NCI-H2171 (cell line): ENCODE results near the gene APLF.
A peak's percentile ranks its signal among the peaks of the same experiment; 100 is the strongest.
"Not testable (repeated sequence)": the region's sequence is repeated elsewhere in the genome, so short reads cannot be mapped to it uniquely, and the experiment has no call there.

Source experiments
- DNase-seq: peaks from one replicate; lab custom pipeline; 2025; lab: John Stamatoyannopoulos, UW

Gene APLF

DNA sequence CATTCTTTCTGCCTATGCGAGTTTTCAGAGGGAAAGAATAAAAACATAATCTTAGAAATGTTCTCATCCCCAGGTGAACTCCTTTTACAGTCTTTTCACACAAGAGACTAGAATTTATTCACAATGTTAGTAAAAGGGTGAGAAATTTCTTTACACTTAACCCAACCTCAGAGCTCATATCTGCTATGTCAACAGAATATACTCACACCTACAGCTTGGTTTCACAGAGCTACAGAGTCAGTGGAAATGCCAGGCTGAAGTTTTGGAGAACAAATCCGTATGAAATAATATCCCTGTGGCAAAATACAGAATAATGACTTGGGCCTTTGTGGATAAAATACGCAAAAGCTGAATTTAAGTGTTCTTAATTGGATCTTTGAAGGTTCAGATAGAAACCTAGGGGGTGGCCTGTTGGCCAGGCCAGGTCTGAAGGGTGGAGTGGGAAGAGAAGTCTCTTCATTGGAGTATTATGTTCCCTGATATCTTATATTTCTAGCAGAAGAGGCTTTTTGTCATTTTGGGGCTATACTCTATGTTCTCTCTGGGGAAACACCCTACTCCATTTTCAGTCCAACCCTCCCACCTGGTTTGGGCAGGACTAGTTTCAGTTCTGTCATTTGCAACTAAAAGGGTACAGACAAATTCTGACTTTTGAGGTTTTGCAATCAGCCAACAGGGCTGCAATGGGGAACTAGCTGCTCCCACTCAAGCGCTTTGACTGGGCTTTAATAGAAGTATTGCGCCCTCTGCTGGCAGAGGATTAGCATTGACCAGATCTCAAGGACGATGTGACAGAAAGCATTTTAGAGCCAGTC is 26.0 kb upstream of the APLF start:
- DNase-seq, result peak; percentile 76

DNA sequence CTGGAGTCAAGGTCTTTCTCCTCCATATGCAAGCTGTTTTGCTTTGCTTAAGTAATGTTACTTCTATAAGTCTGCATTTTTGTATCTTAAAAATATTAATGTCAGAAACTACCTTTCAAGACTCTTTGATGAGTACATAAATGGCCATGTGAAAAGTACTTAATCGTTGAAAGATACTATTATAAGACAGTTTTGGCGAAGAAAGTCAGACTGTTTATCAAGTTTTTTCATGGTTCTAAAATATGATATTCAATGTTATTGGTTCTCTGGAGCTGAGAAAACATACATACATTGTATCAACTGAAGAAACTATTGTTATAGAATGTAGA is 25.4 kb upstream of the APLF start:
- no peak for DNase-seq

DNA sequence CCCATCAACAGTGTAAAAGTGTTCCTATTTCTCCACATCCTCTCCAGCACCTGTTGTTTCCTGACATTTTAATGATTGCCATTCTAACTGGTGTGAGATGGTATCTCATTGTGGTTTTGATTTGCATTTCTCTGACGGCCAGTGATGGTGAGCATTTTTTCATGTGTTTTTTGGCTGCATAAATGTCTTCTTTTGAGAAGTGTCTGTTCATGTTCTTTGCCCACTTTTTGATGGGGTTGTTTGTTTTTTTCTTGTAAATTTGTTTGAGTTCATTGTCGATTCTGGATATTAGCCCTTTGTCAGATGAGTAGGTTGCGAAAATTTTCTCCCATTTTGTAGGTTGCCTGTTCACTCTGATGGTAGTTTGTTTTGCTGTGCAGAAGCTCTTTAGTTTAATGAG is 21.0 kb upstream of the APLF start:
- not testable (repeated sequence) for DNase-seq

DNA sequence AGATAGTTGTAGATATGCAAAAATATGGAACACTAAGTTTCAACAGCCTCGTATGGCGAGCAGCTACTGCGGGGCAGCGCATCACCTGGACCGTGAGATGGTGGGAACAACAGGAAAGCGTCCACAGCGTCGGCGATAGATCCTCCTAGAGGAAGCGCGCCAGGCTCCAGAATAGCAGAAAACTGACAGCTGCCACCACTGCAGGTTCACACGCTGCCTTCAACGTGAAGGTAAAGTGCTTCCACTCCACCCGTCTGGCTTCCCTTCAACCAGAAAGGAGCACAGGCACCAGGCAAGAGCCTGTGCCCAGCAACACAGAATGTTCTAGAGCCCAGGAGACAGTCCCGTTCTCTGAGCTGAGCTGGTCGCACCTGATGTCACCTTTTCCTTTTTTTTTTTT is 20.3 kb upstream of the APLF start:
- no peak for DNase-seq

DNA sequence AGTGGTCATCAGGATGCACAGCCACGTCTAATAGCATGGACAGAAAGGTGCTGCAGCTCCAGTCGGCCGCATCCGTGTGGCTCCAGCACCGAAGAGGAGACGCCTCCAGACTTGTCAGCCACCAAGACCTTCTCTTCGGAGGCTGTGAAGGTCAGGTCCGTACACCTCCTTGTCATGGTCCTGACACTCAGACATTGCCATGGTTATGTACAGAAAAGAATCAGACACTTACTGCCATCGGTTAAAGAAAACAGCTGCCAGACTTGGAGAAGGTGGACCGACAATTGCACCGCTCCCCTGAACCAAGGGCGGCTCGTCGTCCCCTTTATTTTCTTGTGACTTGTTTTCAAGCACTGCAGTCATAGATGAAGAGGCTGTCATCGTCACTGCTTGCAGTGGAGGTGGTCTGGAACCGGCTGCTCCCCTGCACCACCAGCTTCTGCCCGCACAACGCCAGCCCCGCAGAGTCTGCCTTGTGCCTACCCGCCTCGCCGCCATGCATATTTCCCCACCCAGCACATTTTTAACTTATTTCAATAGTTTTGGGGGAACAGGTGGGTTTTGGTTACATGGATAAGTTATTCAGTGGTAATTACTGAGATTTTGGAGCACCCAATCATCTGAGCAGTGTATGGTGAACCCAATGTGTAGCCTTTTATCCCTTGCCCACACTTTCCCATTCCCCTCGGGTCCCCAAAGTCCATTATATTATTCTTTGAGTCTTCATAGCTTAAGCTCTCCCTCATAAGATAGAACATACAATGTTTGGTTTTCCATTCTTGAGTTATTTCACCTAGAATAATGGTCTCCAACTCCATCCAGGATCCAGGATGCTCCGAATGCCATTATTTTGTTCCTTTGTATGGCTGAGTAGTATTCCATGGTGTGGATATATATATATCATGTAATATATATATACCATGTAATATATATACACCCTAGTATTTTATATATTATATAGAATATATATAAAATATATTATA is 18.4 kb upstream of the APLF start:
- DNase-seq, result no peak

DNA sequence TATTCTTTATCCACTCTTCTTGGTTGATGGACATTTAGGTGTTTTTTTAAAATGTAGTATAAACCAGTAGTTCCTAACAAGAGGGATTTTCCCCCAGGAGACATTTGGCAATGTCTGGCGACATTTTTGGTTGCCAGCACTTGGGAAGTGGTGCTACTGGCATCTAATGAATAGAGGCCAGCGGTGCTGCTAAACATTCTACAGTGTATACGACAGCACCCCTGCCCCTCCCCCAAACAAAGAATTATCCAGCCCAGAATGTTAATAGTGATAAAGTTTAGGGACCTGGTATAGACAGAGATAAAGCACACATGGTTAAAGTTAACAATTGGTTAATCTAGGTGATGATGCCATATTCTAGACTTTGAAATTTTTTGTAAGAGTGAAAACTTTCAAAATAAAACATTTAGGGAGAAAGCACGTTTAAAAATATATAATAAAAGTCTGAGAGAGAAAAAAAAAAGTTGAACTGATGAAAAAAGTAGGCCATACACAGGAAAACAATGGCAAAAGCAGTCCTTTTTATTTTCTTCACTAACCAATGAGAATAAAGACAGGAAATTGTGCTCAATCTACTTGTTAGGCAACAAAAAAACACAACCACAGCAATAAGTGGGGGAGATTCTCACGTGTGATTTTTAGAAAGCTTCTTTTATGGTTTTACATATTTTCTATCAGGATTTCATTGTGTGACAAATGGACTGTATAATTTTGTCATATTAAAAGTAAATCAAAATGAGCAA is 15.1 kb upstream of the APLF start:
- DNase-seq, result no peak

DNA sequence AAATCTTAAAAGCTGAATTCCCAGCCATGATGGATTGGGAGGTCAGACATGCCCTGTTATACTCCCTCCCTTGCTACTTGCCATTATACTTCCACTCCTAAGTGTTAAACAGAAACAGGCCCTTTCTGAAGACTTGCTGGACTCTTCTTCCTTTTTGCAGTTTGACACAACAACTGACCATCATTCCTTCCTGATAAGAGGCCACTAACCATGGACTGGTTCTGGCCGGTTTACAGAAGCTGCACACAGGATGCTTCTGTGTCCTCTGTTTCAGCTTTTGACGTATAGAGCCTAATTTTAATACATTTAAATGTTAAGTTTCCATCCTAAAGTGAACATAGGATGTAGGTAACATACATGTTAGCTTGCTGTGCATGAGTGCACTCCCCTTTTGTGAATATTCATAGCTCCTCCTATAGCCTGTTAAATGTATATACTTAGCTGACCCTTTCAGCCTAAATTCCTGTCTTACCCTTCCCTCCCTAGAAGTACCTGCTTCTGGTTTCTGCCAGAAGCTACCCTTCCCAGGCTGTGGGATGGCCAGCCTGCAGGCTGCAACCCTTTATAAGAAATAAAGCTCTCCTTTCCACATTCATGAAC is 13.5 kb upstream of the APLF start:
- no peak for DNase-seq

DNA sequence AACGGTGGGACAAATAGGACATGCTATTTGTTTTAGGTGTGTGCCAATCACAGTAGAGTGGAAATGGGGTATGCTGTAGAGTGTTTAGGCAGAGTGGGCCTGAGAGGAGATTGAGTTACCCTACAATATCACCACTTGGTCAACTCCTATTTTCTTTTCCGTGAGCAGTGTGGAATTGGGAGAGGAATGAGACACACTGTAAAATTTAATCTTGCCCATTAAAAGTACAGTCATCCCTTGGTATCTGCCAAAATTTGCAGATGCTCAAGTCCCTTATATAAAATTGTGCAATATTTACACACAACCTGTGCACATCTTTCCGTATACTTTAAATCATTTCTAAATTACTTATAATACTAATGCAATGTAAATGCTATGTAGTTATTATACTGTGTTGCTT is 12.7 kb upstream of the APLF start:
- DNase-seq, result no peak

DNA sequence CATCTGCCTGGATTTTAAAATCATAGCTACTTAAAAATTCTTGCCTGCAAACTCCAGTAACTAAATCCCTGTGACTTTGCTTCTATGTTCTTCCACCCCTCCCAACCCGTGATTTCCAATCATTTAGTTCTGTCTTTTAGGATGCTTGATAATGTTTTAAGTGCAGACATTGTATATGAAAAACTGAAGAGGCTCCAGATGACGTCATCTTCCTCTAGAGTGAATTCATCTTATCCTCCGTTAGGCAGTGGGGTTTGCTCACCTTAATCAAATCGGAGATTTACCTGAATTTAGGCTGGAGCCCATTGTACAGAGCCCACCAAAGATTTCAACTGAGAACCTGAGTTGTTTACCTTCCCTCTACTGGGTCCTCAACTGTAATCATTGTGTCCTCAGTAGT is 11.2 kb upstream of the APLF start:
- DNase-seq, result no peak

DNA sequence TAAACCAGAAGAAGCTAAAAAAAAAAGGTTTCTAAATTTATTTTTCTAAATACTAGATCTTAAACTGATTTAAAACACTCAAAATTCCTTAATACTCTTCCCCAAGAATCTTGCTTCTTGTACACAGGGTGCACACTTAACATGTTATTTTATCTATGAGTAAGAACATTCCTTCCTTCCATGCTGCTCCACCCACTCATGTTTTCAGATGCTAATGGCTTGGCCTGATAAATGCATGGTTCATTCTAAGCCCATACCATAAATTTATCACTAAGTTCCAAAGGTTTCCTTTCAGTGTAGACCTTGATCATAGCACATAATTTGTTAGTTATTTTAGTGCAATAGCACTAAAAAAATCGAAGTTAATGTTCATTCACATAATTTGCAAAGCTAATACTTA is 8.4 kb upstream of the APLF start:
- DNase-seq, result no peak

DNA sequence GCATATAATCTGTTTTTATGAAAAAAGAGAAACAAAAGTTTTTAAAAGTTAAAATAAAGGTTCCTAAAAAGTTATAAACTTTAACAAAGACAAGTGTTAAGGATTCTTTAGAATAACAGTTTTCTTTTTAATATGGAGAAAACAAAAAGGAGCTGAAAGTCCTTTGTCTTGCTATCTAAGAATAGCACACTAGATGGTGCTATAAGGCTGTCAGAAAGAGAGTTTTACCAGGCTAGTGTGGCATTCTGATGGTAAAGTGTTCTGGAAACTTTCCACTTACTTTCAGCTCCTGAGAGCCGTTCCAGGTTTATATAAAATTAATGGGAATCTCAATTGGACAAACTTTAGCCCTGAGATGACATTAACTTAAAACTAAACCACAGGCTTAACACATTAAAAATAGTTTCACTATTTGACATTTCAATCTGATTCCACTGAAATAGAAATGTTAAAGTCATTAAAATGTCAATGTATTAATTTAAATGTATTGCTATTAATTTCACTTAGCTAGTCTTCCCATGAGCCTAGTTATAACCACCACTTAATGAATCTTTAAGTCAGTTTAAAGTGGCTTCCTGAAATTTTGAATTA is 4.0 kb upstream of the APLF start:
- DNase-seq, result peak; percentile 10

DNA sequence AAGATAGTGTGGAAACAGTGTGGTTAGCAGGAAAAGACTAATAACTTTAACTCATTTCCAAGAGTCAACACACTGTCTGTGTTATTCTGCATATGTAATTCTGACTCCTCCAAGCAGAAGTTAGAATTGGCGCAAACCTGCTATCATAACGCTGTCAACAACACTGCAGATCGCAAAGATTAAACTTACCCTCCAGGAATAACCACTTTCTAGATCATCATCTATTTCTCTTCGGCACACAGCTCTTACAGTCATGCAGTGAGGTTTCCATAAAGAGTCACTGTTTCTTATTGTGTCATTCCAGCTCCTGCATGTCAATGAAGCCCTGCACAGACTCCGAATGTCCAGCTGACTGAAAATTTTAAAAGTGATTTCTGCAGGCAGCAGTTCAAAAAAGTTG is 2.7 kb upstream of the APLF start:
- no peak for DNase-seq

DNA sequence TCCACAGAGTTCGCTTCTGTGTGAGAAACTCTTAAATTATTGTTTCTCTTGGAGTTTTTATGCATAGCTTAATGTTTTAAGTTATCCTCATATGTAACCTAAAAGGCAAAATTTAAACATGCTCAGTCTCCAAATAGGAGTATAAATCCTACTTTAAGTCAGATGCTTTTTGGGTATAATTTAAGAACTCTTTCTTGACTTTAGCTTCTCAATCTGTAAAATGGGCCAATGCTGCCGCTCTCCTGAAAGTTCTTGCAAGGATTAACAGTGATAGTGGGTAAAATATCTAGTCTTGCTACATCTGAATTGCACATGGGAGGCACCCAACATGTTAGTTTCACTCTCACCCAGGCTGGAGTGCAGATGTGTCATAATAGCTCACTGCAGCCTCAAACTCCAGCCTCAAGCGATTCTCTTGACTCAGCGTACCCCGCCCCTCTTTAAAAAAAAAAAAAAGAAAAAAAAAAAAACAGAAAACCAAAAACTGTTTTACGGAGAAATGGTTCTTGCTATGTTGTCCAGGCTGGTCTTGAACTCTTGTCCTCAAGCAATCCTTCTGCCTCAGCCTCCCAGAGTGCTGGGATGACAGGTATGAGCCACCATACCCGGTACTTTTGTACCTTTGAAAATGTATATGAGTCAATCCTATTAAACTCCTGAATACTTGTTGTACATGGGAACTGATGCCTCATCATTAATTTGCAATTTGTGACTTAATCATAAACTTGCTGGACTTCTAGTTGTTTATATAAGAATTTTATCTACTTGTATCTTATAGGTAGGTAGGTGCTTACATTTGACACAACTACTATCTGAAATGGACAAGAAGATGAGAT is 2.1 kb upstream of the APLF start:
- no peak for DNase-seq

DNA sequence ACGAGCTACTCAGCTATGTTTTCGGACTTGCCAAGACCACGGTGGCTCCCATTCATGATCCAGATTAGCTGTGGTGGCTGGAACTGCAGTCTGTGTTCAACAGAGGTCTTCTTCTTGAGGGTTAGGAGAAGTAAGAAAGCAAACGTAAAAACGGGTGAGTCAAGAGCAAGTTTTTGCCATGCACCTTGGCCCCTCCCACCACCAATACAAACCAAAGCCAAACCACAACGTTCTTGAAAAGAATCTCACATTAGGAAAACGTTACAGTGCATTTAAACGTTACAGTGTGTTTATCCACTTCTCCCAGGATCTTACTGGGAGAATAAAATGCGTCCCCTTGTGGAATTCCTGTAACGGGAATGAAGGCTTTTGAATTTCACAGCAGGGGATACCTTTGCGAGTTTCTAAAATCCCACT is 1.0 kb upstream of the APLF start:
- DNase-seq, result no peak

DNA sequence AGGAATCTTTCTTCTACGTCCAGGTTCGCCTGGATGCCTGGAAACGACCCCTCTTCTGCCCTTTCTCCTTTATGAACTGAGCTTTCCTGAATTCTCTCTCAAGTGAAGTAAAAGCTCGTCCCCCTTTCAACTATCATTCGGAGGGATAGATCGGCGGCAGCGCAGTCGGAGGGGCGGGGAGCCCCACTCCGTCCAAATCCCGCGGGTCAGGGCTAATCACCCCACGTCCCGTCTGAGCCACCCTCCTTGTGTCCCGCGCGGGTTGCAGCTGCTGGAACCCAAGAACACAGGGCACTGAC is 658 bp upstream of the APLF start:
- no peak for DNase-seq

DNA sequence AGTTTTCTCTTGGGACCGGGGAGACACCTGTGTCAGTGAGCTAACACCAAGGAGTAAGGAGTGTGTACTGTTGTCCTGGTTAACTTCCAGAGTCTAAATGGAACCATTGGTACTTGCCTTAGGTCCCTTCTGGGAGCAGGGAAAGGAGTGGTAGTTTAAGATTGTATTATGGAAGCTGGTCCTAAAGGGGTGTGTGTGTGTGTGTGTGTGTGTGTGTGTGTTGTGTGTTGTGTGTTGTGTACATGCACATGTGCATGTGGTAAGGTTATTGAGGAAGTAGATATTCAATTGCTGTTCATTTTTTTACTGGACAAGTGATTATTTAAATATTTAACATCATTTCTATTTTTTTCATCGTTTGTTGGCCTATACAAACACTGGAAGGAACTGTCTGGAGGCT is 1.4 kb downstream of the APLF start:
- DNase-seq, result no peak

DNA sequence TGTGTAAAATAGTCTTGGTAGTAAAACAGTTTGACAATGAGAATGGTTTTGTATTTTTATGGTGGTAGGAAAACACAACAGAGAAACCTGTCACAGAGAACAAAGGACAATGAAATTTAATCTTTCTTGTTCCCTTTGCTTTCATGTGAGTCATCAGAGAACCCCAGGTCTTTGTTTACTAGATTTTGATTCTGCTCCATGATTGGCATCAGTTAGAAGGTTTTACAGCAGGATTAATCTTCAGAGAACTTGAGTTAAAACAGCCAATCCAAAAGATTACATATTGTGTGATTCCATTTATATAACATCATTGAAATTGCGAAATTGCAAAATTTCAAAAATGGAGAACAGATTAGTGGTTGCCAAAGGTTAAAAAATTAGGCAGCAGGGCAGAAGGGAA is 2.5 kb downstream of the APLF start:
- no peak for DNase-seq

DNA sequence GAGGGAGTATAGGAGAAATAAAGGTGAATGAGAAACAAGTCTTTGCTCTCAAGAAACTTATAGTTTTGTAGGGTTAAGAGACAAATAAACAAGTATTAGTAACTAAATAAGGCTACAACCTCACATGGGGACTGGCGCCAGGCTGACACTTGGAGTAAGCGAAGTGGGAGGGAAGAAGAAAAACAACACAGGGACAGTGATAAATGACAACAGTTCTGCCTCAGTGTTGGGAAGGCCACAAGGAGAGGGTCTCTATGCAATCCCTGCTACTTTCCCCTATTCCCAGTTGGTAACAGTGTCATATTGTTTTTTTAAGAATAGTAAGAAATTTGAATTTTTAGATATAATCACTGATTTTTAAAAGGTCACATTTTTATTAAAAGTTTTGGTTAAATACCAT is 4.0 kb downstream of the APLF start:
- DNase-seq, result no peak

DNA sequence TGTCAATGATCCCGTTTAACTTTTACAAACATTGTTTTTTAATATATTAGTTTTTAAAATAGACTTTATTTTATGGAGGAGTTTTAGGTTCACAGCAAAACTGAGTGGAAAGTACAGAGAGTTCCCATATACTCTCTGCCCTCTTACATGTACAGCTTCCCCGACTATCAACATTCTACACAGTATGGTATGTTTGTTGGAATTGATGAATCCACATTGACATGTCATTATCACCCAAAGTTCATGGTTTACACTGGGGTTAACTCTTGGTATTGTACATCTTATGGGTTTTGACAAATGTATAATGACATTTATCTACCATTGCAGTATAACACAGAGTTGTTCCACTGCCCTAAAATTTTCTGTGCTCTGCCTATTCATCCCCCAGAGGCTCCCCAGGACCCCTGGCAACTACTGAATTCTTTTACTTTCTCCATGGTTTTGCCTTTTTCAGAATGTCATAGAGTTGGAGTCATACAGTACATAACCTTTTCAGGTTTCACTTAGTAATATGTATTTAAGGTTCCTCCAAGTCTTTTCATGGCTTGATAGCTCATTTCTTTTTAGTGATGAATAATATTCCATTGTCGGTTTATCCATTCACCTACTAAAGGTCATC is 5.5 kb downstream of the APLF start:
- no peak for DNase-seq

DNA sequence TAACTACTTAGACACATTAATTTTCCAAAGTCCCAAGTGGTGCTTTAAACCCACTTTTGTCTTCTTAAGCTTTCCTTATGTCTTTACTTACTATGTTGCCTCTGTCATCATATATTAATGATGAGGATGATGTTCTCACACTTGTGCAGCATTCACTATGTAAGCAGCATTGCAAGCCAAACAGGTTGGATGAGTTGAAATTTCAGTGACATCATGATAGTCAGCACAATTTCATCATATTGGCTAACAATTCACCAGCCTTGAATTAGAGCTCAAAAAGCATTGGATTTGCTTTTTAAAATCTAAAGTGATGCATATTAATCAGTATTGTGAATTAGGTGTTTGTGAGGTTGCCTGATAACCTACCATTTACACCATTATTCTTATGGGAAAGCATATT is 7.7 kb downstream of the APLF start:
- DNase-seq, result no peak

DNA sequence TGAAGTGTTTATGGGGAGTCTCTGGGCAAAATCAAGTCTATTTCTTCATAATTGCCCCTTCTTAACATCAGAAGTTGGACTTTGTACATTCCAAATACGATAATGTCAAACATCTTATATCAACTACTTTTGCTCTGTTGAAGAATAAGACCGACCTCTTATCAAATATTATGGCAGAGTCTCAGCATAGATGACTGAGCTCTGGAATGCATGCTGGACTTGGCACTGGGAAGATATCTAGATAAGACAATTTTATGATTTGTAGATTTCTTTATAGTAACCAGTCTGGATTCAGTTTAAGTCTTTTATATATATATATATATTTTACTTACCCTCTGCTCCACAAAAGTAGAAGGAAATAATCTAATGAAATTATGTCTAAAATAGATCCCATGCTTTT is 8.2 kb downstream of the APLF start:
- DNase-seq, result no peak
